H1 (cell line): ENCODE measurements around the gene EIF4A3. TPM values are rescaled to one million over a fixed set of nuclear protein-coding genes. Genes with fewer than 3 reads are reported as not detected.

Experiments used
- CTCF ChIA-PET: fragments of 300-600 bp; sonication (Branson Sonifier 250); formaldehyde crosslinking; loops from one replicate; lab custom pipeline; 2021; ENCODE audit not compliant: partially characterized antibody; lab: Charles Lee
- POLR2A ChIA-PET: fragments of 300-600 bp; sonication (Branson Sonifier 250); formaldehyde crosslinking; loops from one replicate; lab custom pipeline; 2021; ENCODE audit warnings: inconsistent platforms; ENCODE audit not compliant: partially characterized antibody; lab: Charles Lee
- DNase-seq, 2 experiments: peaks; one replicate each; pipeline versions ENCODE4 v3.0.0 to v3.0.0-alpha.2; 2010 to 2022; ENCODE audit warnings: low spot score in 2 of 2, low read depth in 1 of 2, mixed read lengths in 1 of 2
- FAIRE-seq: peaks from 2 replicates; lab custom pipeline; 2011; peaks lifted over from hg19 to GRCh38; lab: Jason Lieb, UNC
- H2AFZ ChIP-seq: 2 replicates; pipeline ENCODE4 v1.8.1; 2012; ENCODE audit warnings: low read length, inconsistent platforms
- H2AK5ac ChIP-seq: 2 replicates; pipeline ENCODE4 v1.6.1; 2013; ENCODE audit warnings: low read depth, low read length
- H2BK120ac ChIP-seq: replicated peaks from 2 replicates; pipeline ENCODE3; 2013; ENCODE audit warnings: low read depth, low read length, inconsistent platforms
- H2BK12ac ChIP-seq: 2 replicates; pipeline ENCODE4 v1.6.1; 2013; ENCODE audit warnings: low read depth, low read length
- H2BK15ac ChIP-seq: 2 replicates; pipeline ENCODE4 v1.6.1; 2013; ENCODE audit warnings: low read length
- H2BK20ac ChIP-seq: 2 replicates; pipeline ENCODE4 v1.6.1; 2013; ENCODE audit warnings: low read length
- H2BK5ac ChIP-seq: 2 replicates; pipeline ENCODE4 v1.6.1; 2013; ENCODE audit warnings: low read depth, low read length
- H3K14ac ChIP-seq: 2 replicates; pipeline ENCODE4 v1.6.1; 2013; ENCODE audit warnings: inconsistent platforms; ENCODE audit not compliant: insufficient read length
- H3K18ac ChIP-seq: 2 replicates; pipeline ENCODE4 v1.6.1; 2013; ENCODE audit warnings: low read length; ENCODE audit errors: extremely low read depth
- H3K23ac ChIP-seq: 2 replicates; pipeline ENCODE4 v1.6.1; 2013; ENCODE audit warnings: inconsistent platforms; ENCODE audit not compliant: insufficient read length
- H3K23me2 ChIP-seq: 2 replicates; pipeline ENCODE4 v1.6.1; 2013; ENCODE audit warnings: low read depth, low read length
- H3K27ac ChIP-seq: 2 replicates; pipeline ENCODE4 v1.6.1; 2011; ENCODE audit warnings: low read depth, low read length, inconsistent platforms
- H3K27me3 ChIP-seq, 4 experiments: replicated peaks in 1 of 4; 1 replicate in 1 of 4; 2 replicates in 3 of 4; pipeline versions ENCODE4 v1.6.1 to v1.8.1; 2011 to 2013; ENCODE audit warnings: low read length in 3 of 4, mild to moderate bottlenecking in 3 of 4, inconsistent platforms in 2 of 4, mixed read lengths in 2 of 4, moderate library complexity in 1 of 4; ENCODE audit not compliant: control insufficient read depth in 3 of 4, insufficient read depth in 3 of 4; ENCODE audit errors: extremely low read depth in 1 of 4
- H3K36me3 ChIP-seq, 4 experiments: 2 replicates each; pipeline versions ENCODE4 v1.6.1 to v1.8.1; 2011 to 2013; ENCODE audit warnings: mild to moderate bottlenecking in 4 of 4, low read length in 3 of 4, moderate library complexity in 2 of 4, control low read depth in 1 of 4, inconsistent platforms in 1 of 4; ENCODE audit not compliant: insufficient read depth in 4 of 4, control insufficient read depth in 2 of 4
- H3K4ac ChIP-seq: replicated peaks from 2 replicates; pipeline ENCODE3; 2013; ENCODE audit warnings: low read length, low read depth, mixed read lengths, inconsistent platforms; ENCODE audit not compliant: insufficient read length
- H3K4me1 ChIP-seq, 4 experiments: replicated peaks in 1 of 4; 1 replicate in 1 of 4; 2 replicates in 3 of 4; pipeline versions ENCODE4 v1.6.1 to v1.8.1; 2011 to 2013; ENCODE audit warnings: low read length in 3 of 4, inconsistent platforms in 2 of 4, mixed read lengths in 1 of 4; ENCODE audit not compliant: insufficient read depth in 4 of 4, control insufficient read depth in 3 of 4
- H3K4me2 ChIP-seq, 2 experiments: 2 replicates each; pipeline versions ENCODE4 v1.6.1 to v1.8.1; 2011 to 2013; ENCODE audit warnings: low read depth in 2 of 2, low read length in 2 of 2, control low read depth in 1 of 2, inconsistent platforms in 1 of 2, mild to moderate bottlenecking in 1 of 2; ENCODE audit not compliant: insufficient read depth in 1 of 2
- H3K4me3 ChIP-seq, 4 experiments: fragments of 200-600, 300-600 bp in 1 of 4; sonication (generic), shearing (Covaris generic), sonication (Bioruptor Twin) in 1 of 4; 2 replicates each; pipeline versions ENCODE4 v1.5.1 to v1.8.1; 2011 to 2016; ENCODE audit warnings: low read length in 4 of 4, low read depth in 3 of 4, control low read depth in 2 of 4, inconsistent platforms in 2 of 4, mild to moderate bottlenecking in 2 of 4, mixed read lengths in 1 of 4, moderate library complexity in 1 of 4; ENCODE audit not compliant: insufficient read depth in 2 of 4; ENCODE audit errors: extremely low read depth in 1 of 4
- H3K56ac ChIP-seq: replicated peaks from 2 replicates; pipeline ENCODE3; 2013; ENCODE audit warnings: low read depth, mild to moderate bottlenecking, mixed read lengths, low read length, inconsistent platforms; ENCODE audit not compliant: insufficient read length
- H3K79me1 ChIP-seq: 2 replicates; pipeline ENCODE4 v1.6.1; 2013; ENCODE audit warnings: low read depth, low read length, control low read depth
- H3K79me2 ChIP-seq, 2 experiments: 2 replicates each; pipeline versions ENCODE4 v1.6.1 to v1.8.1; 2012 to 2013; ENCODE audit warnings: low read length in 2 of 2, mild to moderate bottlenecking in 2 of 2, inconsistent platforms in 1 of 2; ENCODE audit not compliant: insufficient read depth in 2 of 2, control insufficient read depth in 1 of 2
- H3K9ac ChIP-seq, 4 experiments: replicated peaks in 1 of 4; 1 replicate in 1 of 4; 2 replicates in 3 of 4; pipeline versions ENCODE4 v1.6.1 to v1.8.1; 2011 to 2013; ENCODE audit warnings: low read depth in 3 of 4, low read length in 3 of 4, control low read depth in 2 of 4, mild to moderate bottlenecking in 2 of 4, moderate library complexity in 2 of 4, inconsistent platforms in 1 of 4; ENCODE audit errors: extremely low read depth in 1 of 4
- H3K9me3 ChIP-seq, 2 experiments: 2 replicates each; pipeline versions ENCODE4 v1.6.1 to v1.8.1; 2012 to 2013; ENCODE audit warnings: mild to moderate bottlenecking in 2 of 2, moderate library complexity in 2 of 2, control low read depth in 1 of 2, inconsistent platforms in 1 of 2, low read depth in 1 of 2, low read length in 1 of 2, mixed read lengths in 1 of 2; ENCODE audit not compliant: insufficient read depth in 2 of 2
- H4K20me1 ChIP-seq, 2 experiments: replicated peaks in 1 of 2; 2 replicates each; pipeline versions ENCODE3 to v1.8.1; 2011 to 2013; ENCODE audit warnings: inconsistent platforms in 2 of 2, low read length in 2 of 2, mild to moderate bottlenecking in 1 of 2; ENCODE audit not compliant: insufficient read depth in 2 of 2, control insufficient read depth in 1 of 2
- H4K5ac ChIP-seq: 2 replicates; pipeline ENCODE4 v1.6.1; 2013; ENCODE audit warnings: low read length, low read depth, mixed read lengths, inconsistent platforms; ENCODE audit not compliant: insufficient read length
- H4K8ac ChIP-seq: 2 replicates; pipeline ENCODE4 v1.8.0; 2013; ENCODE audit warnings: mild to moderate bottlenecking, moderate library complexity, low read length, inconsistent platforms; ENCODE audit not compliant: insufficient read depth; ENCODE audit errors: extremely low read depth
- H4K91ac ChIP-seq: replicated peaks from 2 replicates; pipeline ENCODE3; 2013; ENCODE audit warnings: low read length, mixed read lengths, inconsistent platforms; ENCODE audit not compliant: insufficient read length
- BACH1 ChIP-seq: IDR thresholded peaks from 2 replicates; pipeline ENCODE4 v1.6.1; 2012; ENCODE audit warnings: low read length, improper control_type of control experiment
- CBX8 ChIP-seq: fragments of 300-800, 300-1000 bp; sonication (generic); IDR thresholded peaks from 2 replicates; pipeline ENCODE4 v1.7.1; 2016; ENCODE audit warnings: low read depth, low read length, borderline replicate concordance
- CHD1 ChIP-seq: IDR thresholded peaks from 2 replicates; pipeline ENCODE4 v1.6.1; 2012; ENCODE audit warnings: low read depth, low read length, improper control_type of control experiment
- KDM1A ChIP-seq: fragments of 200-600, 300-600 bp; sonication (generic); IDR thresholded peaks from 2 replicates; pipeline ENCODE4 v1.7.1; 2016; ENCODE audit warnings: mild to moderate bottlenecking, low read length, borderline replicate concordance
- NANOG ChIP-seq: IDR thresholded peaks from 2 replicates; pipeline ENCODE4 v1.6.1; 2011; ENCODE audit warnings: low read length, low read depth, mild to moderate bottlenecking, inconsistent platforms; ENCODE audit not compliant: insufficient read depth, poor library complexity, severe bottlenecking
- PHF8 ChIP-seq: fragments of 200-600 bp; sonication (generic); conservative IDR thresholded peaks from 2 replicates; pipeline ENCODE4 v1.7.1; 2012; ENCODE audit warnings: low read depth, mild to moderate bottlenecking, inconsistent platforms, low read length, moderate library complexity
- RNF2 ChIP-seq: fragments of 200-900, 300-1000 bp; sonication (generic); IDR thresholded peaks from 2 replicates; pipeline ENCODE4 v1.7.1; 2016; ENCODE audit warnings: borderline replicate concordance, low read depth, mild to moderate bottlenecking, antibody characterized with exemption, low read length; ENCODE audit not compliant: poor library complexity, severe bottlenecking; ENCODE audit errors: missing control alignments
- SIX5 ChIP-seq: IDR thresholded peaks from 2 replicates; pipeline ENCODE4 v1.6.1; 2011; ENCODE audit warnings: mild to moderate bottlenecking, low read depth, low read length
- TAF7 ChIP-seq: optimal IDR thresholded peaks from 2 replicates; pipeline ENCODE3; 2011; ENCODE audit warnings: low read depth, mild to moderate bottlenecking, inconsistent platforms, low read length, moderate library complexity, borderline replicate concordance
- TEAD4 ChIP-seq: IDR thresholded peaks from 2 replicates; pipeline ENCODE4 v1.6.1; 2012; ENCODE audit warnings: low read depth, low read length, inconsistent platforms, mixed read lengths
- ZNF274 ChIP-seq: IDR thresholded peaks from 2 replicates; pipeline ENCODE4 v1.7.0; 2012; ENCODE audit warnings: low read length, borderline replicate concordance; ENCODE audit errors: extremely low read depth
- WGBS, 2 experiments: shearing (Covaris generic) in 1 of 2; methylation state at CpG; one replicate each; pipeline versions ENCODE4 v1.1.6 to v1.1.7; 2013 to 2015; ENCODE audit warnings: low lambda C conversion rate in 2 of 2, mixed read lengths in 2 of 2, inconsistent platforms in 1 of 2, low coverage in 1 of 2, missing lambda C conversion rate in 1 of 2; ENCODE audit not compliant: insufficient replicate concordance in 2 of 2, insufficient coverage in 1 of 2, insufficient read length in 1 of 2; ENCODE audit errors: extremely low coverage in 1 of 2, missing lambda C conversion rate in 1 of 2; 5-methylcytosine and 5-hydroxymethylcytosine counted together
- polyA plus RNA-seq, 7 experiments: library from polyadenylated mRNA; depleted of rRNA in 3 of 7; stranded (reverse) in 5 of 7; unstranded in 2 of 7; fragments of >200 nt in 5 of 7; fragments of 200-250 nt in 2 of 7; gene quantifications; 1 replicate in 5 of 7; 2 replicates in 1 of 7; 4 replicates in 1 of 7; pipeline versions ENCODE4 v1.2.1 to v1.2.3, GENCODE V29; 2011 to 2013; ENCODE audit warnings: missing spikeins in 2 of 7, mixed read lengths in 2 of 7
- total RNA-seq: library from RNA; stranded (reverse); fragmentation: NEBNext Ultra II Directional; extraction: Animal tissue kit (Norgen Biotek cat#: 25700); gene quantifications from 2 replicates; pipeline ENCODE4 v1.2.1, GENCODE V29; 2021
- TF ChIP-seq, protein P1 (sequence below): IDR thresholded peaks from 2 replicates; pipeline ENCODE4 v1.6.1; 2011; ENCODE audit warnings: low read depth, mild to moderate bottlenecking, low read length; ENCODE audit not compliant: insufficient read depth

The EIF4A3 gene
- total and polyA plus RNA-seq, 2 of the 8 experiments (the other 6 are each of a cell fraction or from before 2014, with no cell fraction given), result 142 to 146 TPM

- WGBS, 2 experiments, result 93% methylated on average over 12 of the region's 12 CpGs; no CpG with 5 or more reads in 1 of the 2 experiments
- POLR2A ChIA-PET, result interaction anchor here (1.1 kb wide), 1 partner anchor 19 kb away, joined by 4 read pairs; no protein-coding TSS in a partner anchor
- CTCF ChIA-PET, result interaction anchor here (0.5 to 8.9 kb wide), 13 partner anchors 9 to 182 kb away, joined by 3 to 73 read pairs (median 5); no protein-coding TSS in a partner anchor
- TF ChIP-seq TAF7, result no peak
- no peak for TF ChIP-seq CHD1
- TF ChIP-seq TEAD4, result no peak
- no peak for TF ChIP-seq SIX5
- TF ChIP-seq NANOG, result no peak
- TF ChIP-seq KDM1A, result no peak
- no peak for TF ChIP-seq ZNF274
- TF ChIP-seq, protein P1, sequence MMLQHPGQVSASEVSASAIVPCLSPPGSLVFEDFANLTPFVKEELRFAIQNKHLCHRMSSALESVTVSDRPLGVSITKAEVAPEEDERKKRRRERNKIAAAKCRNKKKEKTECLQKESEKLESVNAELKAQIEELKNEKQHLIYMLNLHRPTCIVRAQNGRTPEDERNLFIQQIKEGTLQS, result no peak
- TF ChIP-seq PHF8, result no peak
- TF ChIP-seq CBX8, result no peak
- no peak for TF ChIP-seq BACH1
- TF ChIP-seq RNF2, result no peak
Measured at GRCh38 chr17:80182845-80183223, 35.9 kb upstream of the EIF4A3 start.

More at GRCh38 chr17:80182845-80183223, 35.9 kb upstream of the EIF4A3 start:
- H3K56ac ChIP-seq, result no peak overlapping the region
- no peaks in the 10 kb centered on the region for H4K20me1 ChIP-seq
- no peak for DNase-seq
- H2BK120ac ChIP-seq, result no peak overlapping the region
- no peak overlapping the region for H3K4ac ChIP-seq
- H3K23me2 ChIP-seq, result no peaks in the 10 kb centered on the region
- no peak overlapping the region for H3K27ac ChIP-seq
- no peak overlapping the region for H3K14ac ChIP-seq
- FAIRE-seq, result no peak
- no peak overlapping the region for H3K4me2 ChIP-seq
- H3K9me3 ChIP-seq, result no peaks in the 10 kb centered on the region
- H3K23ac ChIP-seq, result no peak overlapping the region
- H3K36me3 ChIP-seq, result no peaks in the 10 kb centered on the region
- H3K9ac ChIP-seq, result no peak overlapping the region
- H3K4me1 ChIP-seq, result no peaks in the 10 kb centered on the region
- no peaks in the 10 kb centered on the region for H3K27me3 ChIP-seq
- H2BK20ac ChIP-seq, result no peak overlapping the region
- H4K5ac ChIP-seq, result no peak overlapping the region
- no peak overlapping the region for H3K4me3 ChIP-seq
- H3K79me1 ChIP-seq, result no peaks in the 10 kb centered on the region; the same call in 1 of the 2 replicates
- H4K91ac ChIP-seq, result no peak overlapping the region
- H2BK5ac ChIP-seq, result no peak overlapping the region
- H2BK15ac ChIP-seq, result no peak overlapping the region
- no peak overlapping the region; the same call in 1 of the 2 replicates for H2AFZ ChIP-seq
- H2AK5ac ChIP-seq, result no peak overlapping the region
- 0 out of 2 replicates have a peak overlapping the region, but pooled peaks have one; percentile 15 for H4K8ac ChIP-seq
- no peak overlapping the region for H2BK12ac ChIP-seq
- H3K18ac ChIP-seq, result no peak overlapping the region
- no peaks in the 10 kb centered on the region for H3K79me2 ChIP-seq
